Nephron progenitor cell (in vitro differentiated cells): ENCODE measurements around the gene KRT222.
A peak's percentile ranks its signal among the peaks of the same experiment; 100 is the strongest.

ENCODE experiments used
- DNase-seq: peaks from one replicate; pipeline ENCODE4 v3.0.0; 2021
- H3K27ac Mint-ChIP-seq: 2 replicates; pipeline ENCODE4 v1.8.0; 2021; ENCODE audit warnings: mild to moderate bottlenecking, moderate library complexity, mixed read lengths
- H3K27me3 Mint-ChIP-seq: 2 replicates; pipeline ENCODE4 v1.8.0; 2021; ENCODE audit warnings: mild to moderate bottlenecking, low read depth, mixed read lengths; ENCODE audit not compliant: poor library complexity
- H3K36me3 Mint-ChIP-seq: 2 replicates; pipeline ENCODE4 v1.8.0; 2021; ENCODE audit warnings: low read depth, mixed read lengths
- H3K4me1 Mint-ChIP-seq: 2 replicates; pipeline ENCODE4 v1.8.0; 2021; ENCODE audit warnings: mixed read lengths
- H3K4me3 Mint-ChIP-seq: 2 replicates; pipeline ENCODE4 v1.8.0; 2021; ENCODE audit warnings: mild to moderate bottlenecking, moderate library complexity, mixed read lengths
- H3K9me3 Mint-ChIP-seq: 2 replicates; pipeline ENCODE4 v1.8.0; 2021; ENCODE audit warnings: mild to moderate bottlenecking, moderate library complexity, mixed read lengths
- TF ChIP-seq, protein P1 (sequence below): fragments of 200-600 bp; sonication (generic); IDR thresholded peaks from 2 replicates; pipeline ENCODE4 v1.5.0; 2021; ENCODE audit warnings: antibody characterized with exemption

Gene KRT222

DNA sequence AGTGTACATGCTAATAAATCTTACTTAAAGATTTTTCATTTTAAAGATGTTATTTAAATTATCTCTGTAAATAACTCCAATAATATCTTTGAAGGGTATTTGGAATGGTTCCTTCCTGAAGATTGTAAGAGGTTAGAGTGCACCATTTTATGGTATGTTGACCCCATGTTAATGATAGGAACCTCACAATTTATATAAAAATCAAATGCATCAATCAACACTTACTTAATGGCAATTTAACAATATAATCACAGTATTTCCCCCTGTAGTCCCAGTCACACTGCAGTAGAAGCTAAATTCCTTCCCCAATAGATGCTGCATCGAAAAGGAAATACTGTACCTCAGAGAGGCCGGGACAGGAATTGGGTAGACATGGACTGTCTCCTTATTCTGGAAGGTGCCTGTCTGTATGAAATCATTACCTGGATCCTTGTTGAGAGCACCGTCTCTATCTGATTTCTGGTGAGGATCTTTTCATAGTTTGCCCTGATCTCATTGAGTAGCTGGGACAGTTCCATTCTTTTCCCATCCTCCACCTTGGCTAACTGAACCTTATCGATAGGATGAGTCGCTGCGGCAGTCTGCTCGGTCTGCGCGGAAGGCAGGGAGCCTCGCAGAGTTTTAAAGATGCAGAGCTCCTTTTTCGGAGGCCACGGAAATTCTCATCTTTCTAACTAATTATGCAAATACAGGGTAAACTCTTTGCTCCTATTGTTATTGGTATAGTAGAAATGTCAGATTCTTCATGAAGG, at the start of gene KRT222:
TSS of gene KRT222 (minus strand) at position 596 of the 752 bp plus-strand sequence. CDS start at position 518, 78 bp downstream.
- H3K27ac Mint-ChIP-seq: no peak within 1 kb of the TSS
- DNase-seq: peak; percentile 13

DNA sequence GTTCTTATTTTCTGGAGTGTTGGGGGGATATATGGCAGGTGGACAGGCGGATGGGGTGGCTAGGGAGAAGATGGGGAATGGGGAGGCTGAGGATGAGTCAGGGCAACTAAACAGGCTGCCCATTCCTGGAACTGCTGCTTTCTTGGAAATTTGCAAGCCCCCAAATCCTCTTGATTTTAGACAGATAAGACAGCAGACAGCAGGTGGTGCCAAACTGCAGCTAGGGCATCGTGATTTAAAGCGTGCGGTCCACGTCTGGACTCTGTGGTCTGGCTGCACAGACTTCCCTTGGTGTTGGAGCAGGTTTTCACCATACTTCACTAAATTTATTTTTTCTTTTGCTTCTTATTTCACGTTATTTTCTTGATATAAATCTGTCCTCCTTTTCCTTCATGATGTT, 49.5 kb upstream of the KRT222 start:
- peaks cover 21% of the 10 kb centered on the region for H3K27me3 Mint-ChIP-seq
- H3K27ac Mint-ChIP-seq: no peak overlapping the region
- peaks cover 6% of the 10 kb centered on the region for H3K9me3 Mint-ChIP-seq
- TF ChIP-seq, protein P1, sequence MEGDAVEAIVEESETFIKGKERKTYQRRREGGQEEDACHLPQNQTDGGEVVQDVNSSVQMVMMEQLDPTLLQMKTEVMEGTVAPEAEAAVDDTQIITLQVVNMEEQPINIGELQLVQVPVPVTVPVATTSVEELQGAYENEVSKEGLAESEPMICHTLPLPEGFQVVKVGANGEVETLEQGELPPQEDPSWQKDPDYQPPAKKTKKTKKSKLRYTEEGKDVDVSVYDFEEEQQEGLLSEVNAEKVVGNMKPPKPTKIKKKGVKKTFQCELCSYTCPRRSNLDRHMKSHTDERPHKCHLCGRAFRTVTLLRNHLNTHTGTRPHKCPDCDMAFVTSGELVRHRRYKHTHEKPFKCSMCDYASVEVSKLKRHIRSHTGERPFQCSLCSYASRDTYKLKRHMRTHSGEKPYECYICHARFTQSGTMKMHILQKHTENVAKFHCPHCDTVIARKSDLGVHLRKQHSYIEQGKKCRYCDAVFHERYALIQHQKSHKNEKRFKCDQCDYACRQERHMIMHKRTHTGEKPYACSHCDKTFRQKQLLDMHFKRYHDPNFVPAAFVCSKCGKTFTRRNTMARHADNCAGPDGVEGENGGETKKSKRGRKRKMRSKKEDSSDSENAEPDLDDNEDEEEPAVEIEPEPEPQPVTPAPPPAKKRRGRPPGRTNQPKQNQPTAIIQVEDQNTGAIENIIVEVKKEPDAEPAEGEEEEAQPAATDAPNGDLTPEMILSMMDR: no peak
- no peaks in the 10 kb centered on the region for H3K36me3 Mint-ChIP-seq
- no peak for DNase-seq
- H3K4me1 Mint-ChIP-seq: no peaks in the 10 kb centered on the region
- no peak overlapping the region for H3K4me3 Mint-ChIP-seq

More for the DNA sequence above, at the start of gene KRT222:
- Mint-ChIP-seq H3K4me3 (peak within 1 kb of the TSS; percentile 80), H3K27me3 (peaks cover 36% of the 10 kb centered on the region), H3K9me3 (no peaks in the 10 kb centered on the region), H3K4me1 (peaks cover 7% of the 10 kb centered on the region), H3K36me3 (no peaks in the 10 kb centered on the region)
- TF ChIP-seq, protein P1: no peak

DNA sequence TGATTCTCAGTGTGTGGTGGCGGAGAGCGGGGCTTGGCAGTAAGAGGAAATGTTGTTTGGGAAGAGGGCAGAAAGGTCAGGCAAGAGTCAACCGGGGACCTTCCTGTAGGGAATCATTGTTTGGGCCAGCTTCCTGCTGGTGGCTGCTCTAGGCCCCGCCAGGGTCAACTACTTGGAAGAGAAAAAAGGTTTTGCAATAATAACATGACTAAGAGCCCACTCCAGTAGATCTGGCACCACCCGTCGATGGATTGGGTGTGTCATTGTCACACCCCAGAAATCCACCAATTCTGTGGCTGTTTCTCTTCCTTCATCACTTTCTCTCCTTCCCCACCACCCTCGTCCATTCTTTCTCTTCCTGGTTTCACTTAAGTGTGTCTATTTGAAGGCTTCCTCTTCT, 42.8 kb upstream of the KRT222 start:
- TF ChIP-seq, protein P1: no peak
- Mint-ChIP-seq H3K4me3 (no peak overlapping the region), H3K27me3 (peaks cover 19% of the 10 kb centered on the region), H3K9me3 (no peaks in the 10 kb centered on the region), H3K36me3 (no peaks in the 10 kb centered on the region), H3K4me1 (peaks cover 14% of the 10 kb centered on the region), H3K27ac (peak overlapping the region; percentile 30)
- DNase-seq: no peak

DNA sequence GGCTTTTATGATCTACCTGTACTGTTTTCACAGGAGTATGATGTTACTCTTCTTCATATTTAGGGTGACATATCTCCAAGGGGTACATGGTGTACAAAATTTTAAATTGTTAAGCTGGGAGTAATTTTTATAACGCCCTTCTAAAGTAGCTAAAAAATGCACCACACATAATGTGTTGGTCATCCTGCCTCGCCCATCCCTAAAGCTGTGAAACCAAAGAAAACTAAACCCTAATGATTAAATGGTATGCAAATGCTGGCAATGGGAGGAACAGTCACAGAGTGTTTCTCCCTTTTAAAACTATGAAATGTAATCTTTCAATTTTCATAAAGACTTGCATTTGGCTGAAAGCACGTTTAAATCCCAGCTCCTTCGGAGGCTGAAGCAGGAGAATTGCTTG, 40.6 kb upstream of the KRT222 start:
- Mint-ChIP-seq H3K4me1 (peaks cover 14% of the 10 kb centered on the region), H3K9me3 (no peaks in the 10 kb centered on the region), H3K36me3 (no peaks in the 10 kb centered on the region), H3K27me3 (peaks cover 19% of the 10 kb centered on the region), H3K27ac (no peak overlapping the region), H3K4me3 (no peak overlapping the region)
- TF ChIP-seq, protein P1: no peak
- DNase-seq: no peak

DNA sequence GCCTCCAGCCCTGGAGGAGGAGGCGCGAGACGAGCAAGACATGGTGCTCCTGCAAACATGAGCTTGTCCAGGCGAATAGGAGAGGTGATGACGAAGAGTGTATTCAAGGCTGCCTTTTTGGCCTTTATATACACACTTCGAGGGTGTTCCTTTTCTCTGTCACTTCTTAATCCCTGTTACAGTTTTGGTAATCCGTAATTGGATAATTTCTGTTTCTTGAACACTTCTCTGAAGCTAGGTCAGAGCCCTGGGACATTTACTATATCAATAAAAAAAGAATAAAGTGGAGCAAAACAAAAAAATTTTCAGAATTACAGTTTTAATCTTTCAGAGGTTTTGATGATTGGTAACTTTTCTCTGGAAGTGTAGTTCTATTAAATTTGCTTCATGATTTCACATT, 38.7 kb upstream of the KRT222 start, which contains the start of gene KRT24:
TSS of gene KRT24 (minus strand) at position 101 of the 400 bp plus-strand sequence. CDS start at position 42, 59 bp downstream.
- no peak for DNase-seq
- H3K9me3 Mint-ChIP-seq: no peaks in the 10 kb centered on the region
- TF ChIP-seq, protein P1: no peak
- peaks cover 14% of the 10 kb centered on the region for H3K4me1 Mint-ChIP-seq
- no peak within 1 kb of the TSS for H3K27ac Mint-ChIP-seq
- peaks cover 27% of the 10 kb centered on the region for H3K27me3 Mint-ChIP-seq
- H3K36me3 Mint-ChIP-seq: no peaks in the 10 kb centered on the region
- no peak within 1 kb of the TSS for H3K4me3 Mint-ChIP-seq

DNA sequence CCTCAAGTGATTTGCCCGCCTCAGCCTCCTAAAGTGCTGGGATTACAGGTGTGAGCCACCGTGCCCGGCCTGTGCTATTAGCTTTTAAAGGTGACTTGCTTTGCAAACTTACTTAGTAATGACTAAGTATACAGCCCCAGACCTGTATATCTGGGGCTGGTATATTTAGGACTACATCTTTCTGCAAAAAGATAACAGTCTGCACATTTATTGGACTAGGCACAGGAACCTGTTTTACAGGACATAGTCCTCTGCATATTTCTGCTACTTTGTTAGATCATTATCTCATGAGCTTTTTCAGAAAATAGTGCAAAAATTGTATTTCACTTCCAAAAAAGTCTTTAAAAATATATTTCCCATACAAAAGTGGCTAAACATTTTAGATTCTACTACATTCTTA, 37.3 kb upstream of the KRT222 start:
- Mint-ChIP-seq H3K4me3 (no peak overlapping the region), H3K9me3 (no peaks in the 10 kb centered on the region), H3K4me1 (peaks cover 5% of the 10 kb centered on the region), H3K36me3 (no peaks in the 10 kb centered on the region), H3K27me3 (peaks cover 29% of the 10 kb centered on the region), H3K27ac (no peak overlapping the region)
- no peak for DNase-seq
- TF ChIP-seq, protein P1: no peak
